ENCODE results near the gene USP12.

Gene USP12

GRCh38 chr13:27043013-27043412 is 128.6 kb downstream of the USP12 start:
- Histone ChIP-seq H3K9ac (ENCODE audit: low read length) (no peak overlapping the region), H2AK5ac (ENCODE audit: low read length) (no peak overlapping the region), H3K27ac (ENCODE audit: low read depth, low read length) (no peak overlapping the region), H3K27me3 (ENCODE audit: insufficient read depth, low read length) (no peaks in the 10 kb centered on the region), H4K91ac (ENCODE audit: low read depth, low read length) (no peak overlapping the region), H3K23ac (ENCODE audit: low read length) (no peak overlapping the region), H3K4ac (ENCODE audit: low read depth, low read length) (no peak overlapping the region), H4K8ac (ENCODE audit: low read depth, low read length) (no peak overlapping the region), H3K79me1 (ENCODE audit: low read length) (peaks cover 31% of the 10 kb centered on the region), H2BK120ac (ENCODE audit: insufficient read depth, low read length, poor library complexity) (no peak overlapping the region), H3K4me3 (ENCODE audit: low read depth, low read length) (no peak overlapping the region), H3K4me2 (ENCODE audit: low read length) (no peak overlapping the region), H3K79me2 (ENCODE audit: control insufficient read depth, insufficient read depth, low read length, poor library complexity) (peaks cover 8% of the 10 kb centered on the region), H2BK12ac (ENCODE audit: low read length) (no peak overlapping the region), H2BK5ac (ENCODE audit: low read depth, low read length, poor library complexity) (no peak overlapping the region), H4K12ac (ENCODE audit: low read depth, low read length) (no peak overlapping the region), H3K36me3 (ENCODE audit: control insufficient read depth in 1 of 2, insufficient read depth in 2 of 2, low read length in 2 of 2) (no peaks in the 10 kb centered on the region), H3K4me1 (ENCODE audit: control insufficient read depth in 1 of 2, insufficient read depth in 2 of 2, low read length in 2 of 2) (peaks cover 27 to 30% of the 10 kb centered on the region in 2 experiments), H3K9me3 (ENCODE audit: insufficient read depth, low read depth, low read length) (no peaks in the 10 kb centered on the region), H3K18ac (ENCODE audit: low read length) (no peak overlapping the region), H3K14ac (ENCODE audit: low read length) (no peak overlapping the region), H2AFZ (ENCODE audit: insufficient read depth, low read length, poor library complexity) (no peak overlapping the region)
- no CpG with 5 or more reads among the region's 6 CpGs for WGBS (ENCODE audit: extremely low coverage, insufficient coverage, insufficient read length)
- DNase-seq, result peak; percentile 70 to 85

DNA sequence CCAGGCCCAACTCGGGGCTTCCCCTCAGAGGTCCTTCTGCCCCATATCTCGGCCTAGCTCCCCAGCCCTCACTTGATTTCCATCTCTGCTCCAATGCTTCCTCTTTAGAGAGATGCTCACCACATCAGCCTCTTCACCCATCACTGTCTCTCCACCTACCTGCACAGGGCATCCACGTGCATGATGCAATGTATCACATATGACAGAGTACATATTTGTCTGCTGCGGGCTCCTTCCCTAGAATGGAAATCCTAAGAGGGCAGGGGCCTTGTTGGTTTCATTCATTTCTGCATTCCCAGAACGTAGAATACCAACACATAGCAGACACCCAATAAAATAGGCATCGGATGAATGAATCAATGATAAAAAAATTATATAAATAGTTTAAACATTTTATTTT is 130.3 kb downstream of the USP12 start:
- H3K79me2 ChIP-seq (ENCODE audit: control insufficient read depth, insufficient read depth, low read length, poor library complexity), result peaks cover 8% of the 10 kb centered on the region
- WGBS (ENCODE audit: extremely low coverage, insufficient coverage, insufficient read length), result no CpG with 5 or more reads among the region's 6 CpGs
- H3K23ac ChIP-seq (ENCODE audit: low read length), result no peak overlapping the region
- no peak overlapping the region for H3K4me2 ChIP-seq (ENCODE audit: low read length)
- H3K4ac ChIP-seq (ENCODE audit: low read depth, low read length), result peak overlapping the region; percentile 4
- peak overlapping the region; percentile 83 for H2AK5ac ChIP-seq (ENCODE audit: low read length)
- peaks cover 39 to 44% of the 10 kb centered on the region in 2 experiments for H3K4me1 ChIP-seq (ENCODE audit: control insufficient read depth in 1 of 2, insufficient read depth in 2 of 2, low read length in 2 of 2)
- H3K14ac ChIP-seq (ENCODE audit: low read length), result peak overlapping the region; percentile 90
- H3K4me3 ChIP-seq (ENCODE audit: low read depth, low read length), result no peak overlapping the region
- no peaks in the 10 kb centered on the region for H3K27me3 ChIP-seq (ENCODE audit: insufficient read depth, low read length)
- H3K18ac ChIP-seq (ENCODE audit: low read length), result peak overlapping the region; percentile 42
- peak overlapping the region; percentile 86 for H2BK12ac ChIP-seq (ENCODE audit: low read length)
- H4K12ac ChIP-seq (ENCODE audit: low read depth, low read length), result no peak overlapping the region
- H3K9ac ChIP-seq (ENCODE audit: low read length), result no peak overlapping the region
- peak overlapping the region; percentile 94 for H2BK5ac ChIP-seq (ENCODE audit: low read depth, low read length, poor library complexity)
- peaks cover 43% of the 10 kb centered on the region for H3K79me1 ChIP-seq (ENCODE audit: low read length)
- peak overlapping the region; percentile 99 for H2BK120ac ChIP-seq (ENCODE audit: insufficient read depth, low read length, poor library complexity)
- H2AFZ ChIP-seq (ENCODE audit: insufficient read depth, low read length, poor library complexity), result no peak overlapping the region
- H3K27ac ChIP-seq (ENCODE audit: low read depth, low read length), result peak overlapping the region; percentile 99
- peak overlapping the region; percentile 98 for H4K91ac ChIP-seq (ENCODE audit: low read depth, low read length)
- H3K9me3 ChIP-seq (ENCODE audit: insufficient read depth, low read depth, low read length), result no peaks in the 10 kb centered on the region
- H4K8ac ChIP-seq (ENCODE audit: low read depth, low read length), result peak overlapping the region; percentile 78
- DNase-seq, result peak; percentile 65 to 75
- no peaks in the 10 kb centered on the region for H3K36me3 ChIP-seq (ENCODE audit: control insufficient read depth in 1 of 2, insufficient read depth in 2 of 2, low read length in 2 of 2)

DNA sequence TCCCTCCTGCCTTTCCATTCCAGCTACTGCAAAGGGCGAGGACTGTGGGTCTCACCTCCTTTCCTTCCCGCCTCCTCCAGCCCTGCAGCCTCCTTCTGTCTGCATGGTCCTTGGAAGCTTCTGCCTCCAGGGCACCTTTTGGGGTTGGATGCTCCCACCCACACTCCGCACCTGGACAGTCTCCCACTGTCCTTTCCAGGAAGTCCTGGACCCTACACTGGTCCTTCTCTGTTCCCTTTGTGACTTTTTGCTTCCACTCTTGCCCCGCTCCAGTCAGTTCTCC is 130.8 kb downstream of the USP12 start:
- DNase-seq, result no peak
- Histone ChIP-seq H3K4me3 (ENCODE audit: low read depth, low read length) (no peak overlapping the region), H3K27ac (ENCODE audit: low read depth, low read length) (peak overlapping the region; percentile 99), H4K12ac (ENCODE audit: low read depth, low read length) (peak overlapping the region; percentile 46), H3K4ac (ENCODE audit: low read depth, low read length) (peak overlapping the region; percentile 82), H3K23ac (ENCODE audit: low read length) (no peak overlapping the region), H3K14ac (ENCODE audit: low read length) (peak overlapping the region; percentile 90), H2AK5ac (ENCODE audit: low read length) (peak overlapping the region; percentile 49), H3K4me2 (ENCODE audit: low read length) (peak overlapping the region; percentile 13), H2BK12ac (ENCODE audit: low read length) (peak overlapping the region; percentile 86), H4K91ac (ENCODE audit: low read depth, low read length) (peak overlapping the region; percentile 98), H2BK5ac (ENCODE audit: low read depth, low read length, poor library complexity) (peak overlapping the region; percentile 94), H3K79me2 (ENCODE audit: control insufficient read depth, insufficient read depth, low read length, poor library complexity) (peaks cover 10% of the 10 kb centered on the region), H3K9me3 (ENCODE audit: insufficient read depth, low read depth, low read length) (no peaks in the 10 kb centered on the region), H2BK120ac (ENCODE audit: insufficient read depth, low read length, poor library complexity) (peak overlapping the region; percentile 99), H2AFZ (ENCODE audit: insufficient read depth, low read length, poor library complexity) (peak overlapping the region; percentile 61), H3K36me3 (ENCODE audit: control insufficient read depth in 1 of 2, insufficient read depth in 2 of 2, low read length in 2 of 2) (no peaks in the 10 kb centered on the region), H4K8ac (ENCODE audit: low read depth, low read length) (peak overlapping the region; percentile 78), H3K9ac (ENCODE audit: low read length) (no peak overlapping the region), H3K27me3 (ENCODE audit: insufficient read depth, low read length) (no peaks in the 10 kb centered on the region), H3K79me1 (ENCODE audit: low read length) (peaks cover 47% of the 10 kb centered on the region), H3K18ac (ENCODE audit: low read length) (peak overlapping the region; percentile 92), H3K4me1 (ENCODE audit: control insufficient read depth in 1 of 2, insufficient read depth in 2 of 2, low read length in 2 of 2) (peaks cover 44 to 47% of the 10 kb centered on the region in 2 experiments)
- no CpG with 5 or more reads among the region's 4 CpGs for WGBS (ENCODE audit: extremely low coverage, insufficient coverage, insufficient read length)

GRCh38 chr13:27039171-27039701 is 132.4 kb downstream of the USP12 start:
- H4K12ac ChIP-seq (ENCODE audit: low read depth, low read length), result peak overlapping the region; percentile 49
- WGBS (ENCODE audit: extremely low coverage, insufficient coverage, insufficient read length), result no CpG with 5 or more reads among the region's 9 CpGs

More at GRCh38 chr13:27039171-27039701, 132.4 kb downstream of the USP12 start:
- Histone ChIP-seq H3K18ac (ENCODE audit: low read length) (peak overlapping the region; percentile 88), H3K79me2 (ENCODE audit: control insufficient read depth, insufficient read depth, low read length, poor library complexity) (peaks cover 14% of the 10 kb centered on the region), H3K79me1 (ENCODE audit: low read length) (peaks cover 51% of the 10 kb centered on the region), H3K4me2 (ENCODE audit: low read length) (peak overlapping the region; percentile 3), H2BK12ac (ENCODE audit: low read length) (peak overlapping the region; percentile 96), H2AK5ac (ENCODE audit: low read length) (peak overlapping the region; percentile 87), H2BK120ac (ENCODE audit: insufficient read depth, low read length, poor library complexity) (peak overlapping the region; percentile 95), H3K4me1 (ENCODE audit: control insufficient read depth in 1 of 2, insufficient read depth in 2 of 2, low read length in 2 of 2) (peaks cover 50 to 53% of the 10 kb centered on the region in 2 experiments), H4K91ac (ENCODE audit: low read depth, low read length) (peak overlapping the region; percentile 98), H3K14ac (ENCODE audit: low read length) (peak overlapping the region; percentile 96), H3K9ac (ENCODE audit: low read length) (no peak overlapping the region), H3K27me3 (ENCODE audit: insufficient read depth, low read length) (no peaks in the 10 kb centered on the region), H3K23ac (ENCODE audit: low read length) (no peak overlapping the region), H3K36me3 (ENCODE audit: control insufficient read depth in 1 of 2, insufficient read depth in 2 of 2, low read length in 2 of 2) (no peaks in the 10 kb centered on the region), H3K4ac (ENCODE audit: low read depth, low read length) (peak overlapping the region; percentile 93), H3K27ac (ENCODE audit: low read depth, low read length) (peak overlapping the region; percentile 99), H2BK5ac (ENCODE audit: low read depth, low read length, poor library complexity) (peak overlapping the region; percentile 99), H4K8ac (ENCODE audit: low read depth, low read length) (peak overlapping the region; percentile 88), H3K9me3 (ENCODE audit: insufficient read depth, low read depth, low read length) (no peaks in the 10 kb centered on the region), H2AFZ (ENCODE audit: insufficient read depth, low read length, poor library complexity) (peak overlapping the region; percentile 65), H3K4me3 (ENCODE audit: low read depth, low read length) (no peak overlapping the region)
- DNase-seq, result no peak
